B cell (primary cell): ENCODE measurements around the gene CELF2.

Experiments used
- CTCF ChIP-seq: fragments of 200-600 bp; IDR thresholded peaks from one replicate; pipeline ENCODE4 v1.8.0; 2022; ENCODE audit warnings: antibody characterized with exemption, mild to moderate bottlenecking
- EZH2 ChIP-seq: IDR thresholded peaks from 2 replicates; pipeline ENCODE4 v1.6.1; 2012; ENCODE audit warnings: borderline replicate concordance, low read depth, mild to moderate bottlenecking, moderate library complexity, low read length; ENCODE audit not compliant: insufficient read depth, poor library complexity, severe bottlenecking

- no peak for TF ChIP-seq CTCF
- no peak for TF ChIP-seq EZH2
Measured at GRCh38 chr10:11238893-11239292, 221.2 kb downstream of the CELF2 start.
